HepG2 (cell line): ENCODE results near the gene SIGMAR1. TPM values are rescaled to one million over a fixed set of nuclear protein-coding genes. Genes with fewer than 3 reads are reported as not detected.

ENCODE experiments used
- HNF4G ChIP-seq, 2 experiments: sonication (generic) in 1 of 2; formaldehyde crosslinking in 1 of 2; IDR thresholded peaks; 2 replicates each; pipeline versions ENCODE4 v1.4.0 to v1.6.1; 2011 to 2020; ENCODE audit warnings: borderline replicate concordance in 2 of 2, low read depth in 2 of 2, mild to moderate bottlenecking in 2 of 2, low read length in 1 of 2, missing genetic modification reagents in 1 of 2, moderate library complexity in 1 of 2
- MAF1 ChIP-seq: sonication (generic); formaldehyde crosslinking; IDR thresholded peaks from 2 replicates; pipeline ENCODE4 v1.5.0; 2020; ENCODE audit warnings: missing genetic modification reagents, borderline replicate concordance
- NBN ChIP-seq: fragments of 450-650 bp; conservative IDR thresholded peaks from 2 replicates; pipeline ENCODE4 v1.6.1; 2017
- REXO4 ChIP-seq: sonication (generic); formaldehyde crosslinking; IDR thresholded peaks from 2 replicates; pipeline ENCODE4 v1.8.0; 2022; ENCODE audit warnings: missing genetic modification reagents, mild to moderate bottlenecking, borderline replicate concordance
- SMC3 ChIP-seq: IDR thresholded peaks from 2 replicates; pipeline ENCODE4 v1.6.1; 2011; ENCODE audit warnings: low read length, improper control_type of control experiment
- SOX6 ChIP-seq, 2 experiments: fragments of 450-650 bp in 1 of 2; sonication (generic) in 1 of 2; formaldehyde crosslinking in 1 of 2; IDR thresholded peaks; 2 replicates each; pipeline versions ENCODE4 v1.4.0 to v1.6.1; 2017 to 2020; ENCODE audit warnings: antibody characterized with exemption in 1 of 2, mild to moderate bottlenecking in 1 of 2, missing genetic modification reagents in 1 of 2
- ZNF225 ChIP-seq: sonication (generic); formaldehyde crosslinking; IDR thresholded peaks from 2 replicates; pipeline ENCODE4 v1.4.0; 2020; ENCODE audit warnings: mild to moderate bottlenecking, missing genetic modification reagents
- ZNF274 ChIP-seq: sonication (generic); formaldehyde crosslinking; IDR thresholded peaks from 2 replicates; pipeline ENCODE4 v1.5.1; 2020; ENCODE audit warnings: mild to moderate bottlenecking, missing genetic modification reagents
- ZNF605 ChIP-seq: sonication (generic); formaldehyde crosslinking; IDR thresholded peaks from 2 replicates; pipeline ENCODE4 v1.8.0; 2022; ENCODE audit warnings: mild to moderate bottlenecking, missing genetic modification reagents
- polyA plus RNA-seq, 8 experiments: library from polyadenylated mRNA; depleted of rRNA in 3 of 8; stranded (reverse) in 7 of 8; unstranded in 1 of 8; fragments of >200 nt; fragmentation: Illumina TruSeq in 4 of 8; extraction: Trizol in 4 of 8; gene quantifications; 2 replicates each; pipeline versions ENCODE4 v1.2.1 to v1.2.3, GENCODE V29; 2011 to 2016; ENCODE audit warnings: low read depth in 4 of 8, missing spikeins in 1 of 8, mixed read lengths in 1 of 8; ENCODE audit not compliant: insufficient read depth in 1 of 8
- total RNA-seq, 5 experiments: library from RNA; depleted of rRNA; stranded (reverse); fragments of >200 nt; fragmentation: Illumina TruSeq; extraction: Trizol; gene quantifications; 2 replicates each; pipeline ENCODE4 v1.2.3, GENCODE V29; 2016; ENCODE audit warnings: low read depth in 1 of 5
- TF ChIP-seq, protein P1 (sequence below): sonication (generic); formaldehyde crosslinking; IDR thresholded peaks from 2 replicates; pipeline ENCODE4 v1.4.0; 2020; ENCODE audit warnings: missing genetic modification reagents
- TF ChIP-seq, protein P2 (sequence below): IDR thresholded peaks from 2 replicates; pipeline ENCODE4 v1.6.1; 2016; ENCODE audit warnings: missing genetic modification reagents, missing compliant biosample characterization
- TF ChIP-seq, protein P3 (sequence below), 2 experiments: sonication (generic) in 1 of 2; formaldehyde crosslinking in 1 of 2; IDR thresholded peaks; 2 replicates each; pipeline versions ENCODE4 v1.5.1 to v1.6.1; 2011 to 2020; ENCODE audit warnings: borderline replicate concordance in 1 of 2, low read depth in 1 of 2, low read length in 1 of 2, mild to moderate bottlenecking in 1 of 2, missing genetic modification reagents in 1 of 2, moderate library complexity in 1 of 2
- TF ChIP-seq, protein P4 (sequence below): sonication (generic); formaldehyde crosslinking; IDR thresholded peaks from 2 replicates; pipeline ENCODE4 v1.5.0; 2020; ENCODE audit warnings: mild to moderate bottlenecking, missing genetic modification reagents
- TF ChIP-seq, protein P5 (sequence below): IDR thresholded peaks from 2 replicates; pipeline ENCODE4 v1.6.1; 2016; ENCODE audit warnings: missing compliant biosample characterization, missing genetic modification reagents, borderline replicate concordance
- TF ChIP-seq, protein P6 (sequence below): sonication (generic); formaldehyde crosslinking; IDR thresholded peaks from 2 replicates; pipeline ENCODE4 v1.9.0; 2022; ENCODE audit warnings: missing genetic modification reagents, mild to moderate bottlenecking, borderline replicate concordance

SIGMAR1 gene
- total and polyA plus RNA-seq, 2 of the 13 experiments (the other 11 are each of a cell fraction or from before 2014, with no cell fraction given): 38.9 to 60.8 TPM

DNA sequence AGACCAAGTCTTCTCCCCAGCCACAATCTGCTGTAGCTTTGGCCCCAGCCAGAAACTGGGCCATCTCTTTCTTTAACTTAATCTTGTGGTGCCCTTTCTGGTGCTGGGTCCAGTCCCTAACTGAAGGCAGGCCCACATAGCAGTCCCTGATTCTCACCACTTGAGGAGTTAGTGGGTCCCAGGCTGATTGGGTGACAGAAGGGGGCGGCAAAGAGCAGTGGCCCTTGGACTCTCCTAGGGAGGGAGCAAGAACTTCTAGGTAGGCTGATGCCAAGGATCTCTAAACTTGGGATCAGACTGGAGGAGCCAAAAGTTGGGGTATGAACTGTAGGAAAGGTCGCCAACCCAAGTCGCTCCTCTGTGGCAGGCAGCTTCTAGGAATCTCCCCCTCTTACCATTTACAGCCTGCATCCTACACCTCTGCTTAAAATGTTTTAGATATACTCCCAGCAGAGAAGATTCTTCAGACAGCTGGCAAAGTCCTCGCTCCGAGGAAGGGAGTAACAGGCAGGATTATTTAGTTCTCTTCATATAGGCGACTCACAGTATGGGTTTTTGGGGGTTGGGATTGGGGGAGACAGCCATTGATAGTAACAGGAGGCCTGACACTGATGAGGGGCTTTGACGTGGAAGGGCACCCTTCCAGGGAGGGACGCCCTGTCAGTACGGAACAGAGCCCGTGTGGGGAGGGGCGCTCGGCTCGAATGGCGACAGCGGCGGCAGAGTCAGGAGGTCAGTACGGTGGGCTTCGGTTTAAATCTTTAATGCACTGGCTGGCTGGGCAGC lies 26.9 kb upstream of the SIGMAR1 start (continued):
- TF ChIP-seq, protein P1, sequence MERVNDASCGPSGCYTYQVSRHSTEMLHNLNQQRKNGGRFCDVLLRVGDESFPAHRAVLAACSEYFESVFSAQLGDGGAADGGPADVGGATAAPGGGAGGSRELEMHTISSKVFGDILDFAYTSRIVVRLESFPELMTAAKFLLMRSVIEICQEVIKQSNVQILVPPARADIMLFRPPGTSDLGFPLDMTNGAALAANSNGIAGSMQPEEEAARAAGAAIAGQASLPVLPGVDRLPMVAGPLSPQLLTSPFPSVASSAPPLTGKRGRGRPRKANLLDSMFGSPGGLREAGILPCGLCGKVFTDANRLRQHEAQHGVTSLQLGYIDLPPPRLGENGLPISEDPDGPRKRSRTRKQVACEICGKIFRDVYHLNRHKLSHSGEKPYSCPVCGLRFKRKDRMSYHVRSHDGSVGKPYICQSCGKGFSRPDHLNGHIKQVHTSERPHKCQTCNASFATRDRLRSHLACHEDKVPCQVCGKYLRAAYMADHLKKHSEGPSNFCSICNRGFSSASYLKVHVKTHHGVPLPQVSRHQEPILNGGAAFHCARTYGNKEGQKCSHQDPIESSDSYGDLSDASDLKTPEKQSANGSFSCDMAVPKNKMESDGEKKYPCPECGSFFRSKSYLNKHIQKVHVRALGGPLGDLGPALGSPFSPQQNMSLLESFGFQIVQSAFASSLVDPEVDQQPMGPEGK: peak; percentile 49; the same call in 1 of the 2 replicates
- TF ChIP-seq SMC3: peak; percentile 83
- TF ChIP-seq HNF4G (IDR thresholded peaks at IDR 0.05; ENCODE audit: borderline replicate concordance, low read depth, low read length): peak; percentile 73
- no peak for TF ChIP-seq HNF4G (CRISPR knock-in tag; IDR thresholded peaks at IDR 0.05; ENCODE audit: borderline replicate concordance, low read depth)
- TF ChIP-seq, protein P2, sequence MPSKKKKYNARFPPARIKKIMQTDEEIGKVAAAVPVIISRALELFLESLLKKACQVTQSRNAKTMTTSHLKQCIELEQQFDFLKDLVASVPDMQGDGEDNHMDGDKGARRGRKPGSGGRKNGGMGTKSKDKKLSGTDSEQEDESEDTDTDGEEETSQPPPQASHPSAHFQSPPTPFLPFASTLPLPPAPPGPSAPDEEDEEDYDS (CRISPR knock-in tag): no peak
- TF ChIP-seq REXO4: no peak
- TF ChIP-seq, protein P3, sequence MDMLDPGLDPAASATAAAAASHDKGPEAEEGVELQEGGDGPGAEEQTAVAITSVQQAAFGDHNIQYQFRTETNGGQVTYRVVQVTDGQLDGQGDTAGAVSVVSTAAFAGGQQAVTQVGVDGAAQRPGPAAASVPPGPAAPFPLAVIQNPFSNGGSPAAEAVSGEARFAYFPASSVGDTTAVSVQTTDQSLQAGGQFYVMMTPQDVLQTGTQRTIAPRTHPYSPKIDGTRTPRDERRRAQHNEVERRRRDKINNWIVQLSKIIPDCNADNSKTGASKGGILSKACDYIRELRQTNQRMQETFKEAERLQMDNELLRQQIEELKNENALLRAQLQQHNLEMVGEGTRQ (IDR thresholded peaks at IDR 0.05; ENCODE audit: low read depth, low read length): no peak
- TF ChIP-seq, protein P3 (CRISPR knock-in tag; IDR thresholded peaks at IDR 0.05; ENCODE audit: borderline replicate concordance): no peak
- TF ChIP-seq SOX6 (IDR thresholded peaks at IDR 0.05): no peak
- 0 out of 2 replicates have a peak, but pooled peaks have one; percentile 15 for TF ChIP-seq SOX6 (CRISPR knock-in tag; IDR thresholded peaks at IDR 0.05)
- TF ChIP-seq, protein P4, sequence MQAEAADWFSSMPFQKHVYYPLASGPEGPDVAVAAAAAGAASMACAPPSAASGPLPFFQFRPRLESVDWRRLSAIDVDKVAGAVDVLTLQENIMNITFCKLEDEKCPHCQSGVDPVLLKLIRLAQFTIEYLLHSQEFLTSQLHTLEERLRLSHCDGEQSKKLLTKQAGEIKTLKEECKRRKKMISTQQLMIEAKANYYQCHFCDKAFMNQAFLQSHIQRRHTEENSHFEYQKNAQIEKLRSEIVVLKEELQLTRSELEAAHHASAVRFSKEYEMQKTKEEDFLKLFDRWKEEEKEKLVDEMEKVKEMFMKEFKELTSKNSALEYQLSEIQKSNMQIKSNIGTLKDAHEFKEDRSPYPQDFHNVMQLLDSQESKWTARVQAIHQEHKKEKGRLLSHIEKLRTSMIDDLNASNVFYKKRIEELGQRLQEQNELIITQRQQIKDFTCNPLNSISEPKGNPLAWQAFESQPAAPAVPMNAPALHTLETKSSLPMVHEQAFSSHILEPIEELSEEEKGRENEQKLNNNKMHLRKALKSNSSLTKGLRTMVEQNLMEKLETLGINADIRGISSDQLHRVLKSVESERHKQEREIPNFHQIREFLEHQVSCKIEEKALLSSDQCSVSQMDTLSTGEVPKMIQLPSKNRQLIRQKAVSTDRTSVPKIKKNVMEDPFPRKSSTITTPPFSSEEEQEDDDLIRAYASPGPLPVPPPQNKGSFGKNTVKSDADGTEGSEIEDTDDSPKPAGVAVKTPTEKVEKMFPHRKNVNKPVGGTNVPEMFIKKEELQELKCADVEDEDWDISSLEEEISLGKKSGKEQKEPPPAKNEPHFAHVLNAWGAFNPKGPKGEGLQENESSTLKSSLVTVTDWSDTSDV (CRISPR knock-in tag): no peak
- TF ChIP-seq MAF1 (CRISPR knock-in tag): no peak
- no peak for TF ChIP-seq NBN
- TF ChIP-seq ZNF605 (CRISPR knock-in tag): no peak
- TF ChIP-seq, protein P5, sequence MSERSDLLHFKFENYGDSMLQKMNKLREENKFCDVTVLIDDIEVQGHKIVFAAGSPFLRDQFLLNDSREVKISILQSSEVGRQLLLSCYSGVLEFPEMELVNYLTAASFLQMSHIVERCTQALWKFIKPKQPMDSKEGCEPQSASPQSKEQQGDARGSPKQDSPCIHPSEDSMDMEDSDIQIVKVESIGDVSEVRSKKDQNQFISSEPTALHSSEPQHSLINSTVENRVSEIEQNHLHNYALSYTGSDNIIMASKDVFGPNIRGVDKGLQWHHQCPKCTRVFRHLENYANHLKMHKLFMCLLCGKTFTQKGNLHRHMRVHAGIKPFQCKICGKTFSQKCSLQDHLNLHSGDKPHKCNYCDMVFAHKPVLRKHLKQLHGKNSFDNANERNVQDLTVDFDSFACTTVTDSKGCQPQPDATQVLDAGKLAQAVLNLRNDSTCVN: no peak
- TF ChIP-seq, protein P6, sequence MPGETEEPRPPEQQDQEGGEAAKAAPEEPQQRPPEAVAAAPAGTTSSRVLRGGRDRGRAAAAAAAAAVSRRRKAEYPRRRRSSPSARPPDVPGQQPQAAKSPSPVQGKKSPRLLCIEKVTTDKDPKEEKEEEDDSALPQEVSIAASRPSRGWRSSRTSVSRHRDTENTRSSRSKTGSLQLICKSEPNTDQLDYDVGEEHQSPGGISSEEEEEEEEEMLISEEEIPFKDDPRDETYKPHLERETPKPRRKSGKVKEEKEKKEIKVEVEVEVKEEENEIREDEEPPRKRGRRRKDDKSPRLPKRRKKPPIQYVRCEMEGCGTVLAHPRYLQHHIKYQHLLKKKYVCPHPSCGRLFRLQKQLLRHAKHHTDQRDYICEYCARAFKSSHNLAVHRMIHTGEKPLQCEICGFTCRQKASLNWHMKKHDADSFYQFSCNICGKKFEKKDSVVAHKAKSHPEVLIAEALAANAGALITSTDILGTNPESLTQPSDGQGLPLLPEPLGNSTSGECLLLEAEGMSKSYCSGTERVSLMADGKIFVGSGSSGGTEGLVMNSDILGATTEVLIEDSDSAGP (CRISPR knock-in tag): peak; percentile 41; the same call in 1 of the 2 replicates
- TF ChIP-seq ZNF225: no peak
- no peak; the same call in 1 of the 2 replicates for TF ChIP-seq ZNF274 (CRISPR knock-in tag)
